SH-SY5Y (cell line): Measurements from ENCODE around the gene SGCE.

Source experiments
- GATA2 ChIP-seq: IDR thresholded peaks from 2 replicates; pipeline ENCODE4 v1.6.1; 2011; ENCODE audit warnings: mild to moderate bottlenecking, low read depth, low read length
- GATA3 ChIP-seq: IDR thresholded peaks from 2 replicates; pipeline ENCODE4 v1.6.1; 2011; ENCODE audit warnings: low read depth, mild to moderate bottlenecking, low read length, moderate library complexity

DNA sequence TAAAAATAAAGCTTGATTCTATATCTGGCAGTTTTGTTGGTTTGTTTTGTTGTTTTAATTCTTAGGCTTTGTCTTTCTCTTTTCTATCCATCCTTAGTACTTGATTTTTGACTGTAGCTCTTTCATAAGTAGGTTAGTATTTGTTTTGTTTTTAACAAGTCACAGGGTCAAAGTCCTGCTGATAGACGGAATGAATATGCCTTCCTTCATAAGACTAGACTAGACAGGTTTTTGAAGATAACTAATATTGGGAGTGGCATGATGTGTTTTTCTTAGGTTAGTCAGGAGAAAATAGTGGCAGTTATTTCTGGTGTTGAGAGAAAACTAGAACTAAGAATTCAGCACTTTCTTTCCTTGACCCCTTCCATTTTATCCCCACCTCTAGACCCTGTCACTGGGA, 96.0 kb downstream of the SGCE start:
- TF ChIP-seq GATA2 (no peak), GATA3 (no peak)
